Measurements from ENCODE around the gene RPP25L. TPM values are rescaled to one million over a fixed set of nuclear protein-coding genes. Genes with fewer than 3 reads are reported as not detected.

Gene RPP25L
- total RNA-seq, 5 donors from 2014 or later (not counting 1 experiment from before 2014, with no cell fraction given), result 9.3 to 28.6 (median 22.5) TPM

DNA sequence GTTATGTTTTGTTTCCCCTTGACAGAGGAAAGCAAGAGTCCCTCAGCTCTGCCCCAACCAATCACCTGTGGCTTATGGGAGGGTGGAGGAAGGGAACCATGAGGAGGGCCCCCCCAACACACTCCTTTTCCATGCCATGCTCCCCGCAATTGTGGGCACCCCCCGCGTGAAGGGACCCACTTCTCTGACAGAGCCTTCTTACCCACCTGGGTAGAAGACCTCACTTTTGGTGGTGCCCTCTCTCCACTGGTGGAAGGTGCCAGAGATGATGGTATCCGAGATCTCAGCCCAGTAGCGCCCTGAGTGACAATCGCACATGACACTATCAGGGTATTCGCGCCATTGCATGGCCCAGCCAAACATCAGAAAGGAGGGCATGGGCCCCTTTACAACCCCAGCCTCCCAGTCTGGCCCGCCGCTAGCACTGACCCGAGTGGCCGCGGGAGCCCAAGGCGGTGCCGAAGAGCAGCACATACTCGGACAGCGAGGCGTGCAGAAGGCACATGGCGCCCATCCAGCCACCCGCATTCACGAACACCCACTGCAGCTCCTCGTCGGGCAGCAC, 25.0 kb upstream of the RPP25L start:
- peaks cover 29 to 42% (median 30%) of the 10 kb centered on the region in 3 donors for H3K4me1 Mint-ChIP-seq
- peak overlapping the region; percentile 36 for H3K27ac ChIP-seq (ENCODE audit: low read length)
- 3% methylated on average over 18 of the region's 23 CpGs for WGBS (ENCODE audit: insufficient coverage)
- DNase-seq, result no peak
- peaks cover 13 to 40% of the 10 kb centered on the region in 2 experiments for H3K4me1 ChIP-seq (ENCODE audit: control insufficient read depth in 1 of 2, extremely low read depth in 1 of 2, insufficient read depth in 2 of 2, low read length in 2 of 2)
- no peaks in the 10 kb centered on the region for H3K9me3 ChIP-seq
- peak overlapping the region; percentile 87 to 90 (median 89) for H3K4me3 Mint-ChIP-seq
- peaks cover 3 to 9% of the 10 kb centered on the region in 2 donors for H3K36me3 ChIP-seq (ENCODE audit: control insufficient read depth in 2 of 2, extremely low read depth in 1 of 2, insufficient read depth in 1 of 2, low read length in 1 of 2)
- peak overlapping the region; percentile 64 to 86 for H3K4me3 ChIP-seq (ENCODE audit: control insufficient read depth in 1 of 2, extremely low read depth in 1 of 2, low read length in 1 of 2)
- no peaks in the 10 kb centered on the region for H3K9me3 Mint-ChIP-seq
- ChIA-PET POLR2A (interaction anchor here (0.6 to 2.1 kb wide), 4 partner anchors 17 to 84 kb away, joined by 3 to 10 read pairs (median 6); partner anchors contain the start of gene DCTN3 (in 1 of the 2)), CTCF (interaction anchor here in 1 of 2 donors (0.8 to 2.9 kb wide), 7 partner anchors 10 to 65 kb away, joined by 3 to 35 read pairs (median 7); partner anchors contain the start of genes CCL27 and GALT)
- no peaks in the 10 kb centered on the region for H3K27me3 Mint-ChIP-seq
- no peaks in the 10 kb centered on the region for H3K27me3 ChIP-seq (replicated peaks in 1 of 2; ENCODE audit: control insufficient read depth in 2 of 2, extremely low read depth in 1 of 2, insufficient read depth in 2 of 2, low read length in 1 of 2)
- peaks cover 8% of the 10 kb centered on the region for H3K36me3 Mint-ChIP-seq
- ATAC-seq (replicated peaks in 1 of 4), result peak in 1 of 4 experiments; percentile 17
- peak overlapping the region; percentile 87 to 89 for H3K27ac Mint-ChIP-seq

DNA sequence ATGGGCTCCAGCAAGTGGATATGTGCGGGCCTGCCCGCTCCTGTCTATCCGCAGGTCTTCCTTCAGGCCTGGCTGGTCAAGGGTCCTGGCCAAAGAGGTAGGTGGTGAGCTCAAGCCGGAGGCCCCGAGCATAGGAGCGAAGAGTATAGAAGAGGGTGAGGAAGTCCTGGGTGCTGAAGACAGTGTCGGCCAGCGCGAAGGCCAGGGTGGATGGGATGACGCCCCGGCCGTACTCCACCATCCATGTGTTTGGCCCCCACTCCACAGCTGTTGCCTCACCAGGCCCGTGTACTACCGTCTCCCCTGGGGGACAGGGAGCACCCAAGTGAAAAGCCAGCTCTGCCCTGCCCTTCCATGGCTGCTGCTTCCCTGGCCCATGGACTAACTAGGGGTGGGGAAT, 23.7 kb upstream of the RPP25L start:
- Mint-ChIP-seq H3K27ac (no peak overlapping the region), H3K4me1 (peaks cover 29 to 42% (median 30%) of the 10 kb centered on the region in 3 donors)
- 100% methylated on average over 3 of the region's 14 CpGs for WGBS (ENCODE audit: insufficient coverage)

DNA sequence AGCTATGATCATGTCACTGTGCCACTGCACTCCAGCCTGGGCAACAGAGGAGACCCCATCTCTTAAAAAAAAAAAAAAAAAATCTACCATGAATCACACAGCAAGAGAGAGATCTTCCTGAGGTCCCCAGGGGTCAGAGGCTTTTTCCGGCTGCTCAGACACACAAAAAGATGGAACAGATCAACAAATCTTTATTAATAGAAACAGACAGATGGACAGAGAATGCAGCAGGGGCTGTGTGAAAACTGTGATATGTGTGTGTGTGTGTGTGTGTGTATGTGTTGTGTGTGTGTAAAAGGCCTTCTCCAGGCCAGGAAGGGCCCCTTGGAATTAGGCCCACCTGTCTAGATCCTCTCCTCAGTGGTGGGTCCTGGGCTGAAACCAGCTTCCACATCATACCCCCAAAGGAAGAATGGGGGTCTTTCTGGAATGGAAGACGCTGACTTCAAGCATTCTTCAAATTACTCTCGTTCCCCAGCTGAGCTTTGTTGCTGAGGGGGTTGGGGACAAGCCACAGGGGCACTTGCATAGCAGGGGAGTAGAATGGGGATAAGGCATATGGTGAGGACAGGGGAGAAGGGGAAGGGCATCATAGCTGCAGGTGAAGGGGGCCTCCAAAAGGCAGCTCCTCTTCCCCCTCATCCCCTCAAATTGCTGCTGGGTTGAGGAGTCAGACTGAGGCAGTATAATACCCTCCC, 22.8 kb upstream of the RPP25L start:
- Mint-ChIP-seq H3K4me3 (peak overlapping the region in 1 of 3 donors; percentile 31), H3K9me3 (no peaks in the 10 kb centered on the region), H3K4me1 (peaks cover 29 to 45% (median 32%) of the 10 kb centered on the region in 3 donors), H3K36me3 (peaks cover 8% of the 10 kb centered on the region), H3K27ac (no peak overlapping the region), H3K27me3 (peaks cover 9% of the 10 kb centered on the region in 2 donors)
- Histone ChIP-seq H3K4me3 (ENCODE audit: control insufficient read depth in 1 of 2, extremely low read depth in 1 of 2, low read length in 1 of 2) (no peak overlapping the region), H3K27me3 (replicated peaks in 1 of 2; ENCODE audit: control insufficient read depth in 2 of 2, extremely low read depth in 1 of 2, insufficient read depth in 2 of 2, low read length in 1 of 2) (peaks cover 3 to 12% of the 10 kb centered on the region in 2 experiments), H3K27ac (ENCODE audit: low read length) (no peak overlapping the region), H3K4me1 (ENCODE audit: control insufficient read depth in 1 of 2, extremely low read depth in 1 of 2, insufficient read depth in 2 of 2, low read length in 2 of 2) (peaks cover 13 to 40% of the 10 kb centered on the region in 2 experiments), H3K36me3 (ENCODE audit: control insufficient read depth in 2 of 2, extremely low read depth in 1 of 2, insufficient read depth in 1 of 2, low read length in 1 of 2) (peaks cover 3 to 9% of the 10 kb centered on the region in 2 donors), H3K9me3 (no peaks in the 10 kb centered on the region)
- WGBS (ENCODE audit: insufficient coverage), result no CpG with 5 or more reads among the region's 3 CpGs
- ChIA-PET POLR2A (interaction anchor here (0.6 to 1.7 kb wide), 2 partner anchors 14 to 260 kb away, joined by 3 to 6 read pairs; partner anchors contain the start of gene DCTN3 (in 1 of the 2)), CTCF (interaction anchor here (0.6 to 4.4 kb wide), 25 partner anchors 8 to 261 kb away, joined by 3 to 31 read pairs (median 5); partner anchors contain the start of genes DCTN3 (in 2 of the 2), GALT (in 2 of the 2), RPP25L (in 2 of the 2) and IL11RA (in 1 of the 2))
- ATAC-seq (replicated peaks in 1 of 4), result no peak
- DNase-seq, result no peak

More for the DNA sequence above, 23.7 kb upstream of the RPP25L start:
- DNase-seq (no peak), ATAC-seq (replicated peaks in 1 of 4) (no peak)
- peaks cover 3 to 9% of the 10 kb centered on the region in 2 donors for H3K36me3 ChIP-seq (ENCODE audit: control insufficient read depth in 2 of 2, extremely low read depth in 1 of 2, insufficient read depth in 1 of 2, low read length in 1 of 2)
- POLR2A ChIA-PET, result no interaction called here
- H3K27ac ChIP-seq (ENCODE audit: low read length), result no peak overlapping the region
- H3K9me3 Mint-ChIP-seq, result no peaks in the 10 kb centered on the region
- no peak overlapping the region for H3K4me3 ChIP-seq (ENCODE audit: control insufficient read depth in 1 of 2, extremely low read depth in 1 of 2, low read length in 1 of 2)
- peaks cover under 1% of the 10 kb centered on the region in 2 donors for H3K27me3 Mint-ChIP-seq
- peaks cover 13 to 40% of the 10 kb centered on the region in 2 experiments for H3K4me1 ChIP-seq (ENCODE audit: control insufficient read depth in 1 of 2, extremely low read depth in 1 of 2, insufficient read depth in 2 of 2, low read length in 2 of 2)
- H3K27me3 ChIP-seq (replicated peaks in 1 of 2; ENCODE audit: control insufficient read depth in 2 of 2, extremely low read depth in 1 of 2, insufficient read depth in 2 of 2, low read length in 1 of 2), result peaks cover 0 to 4% of the 10 kb centered on the region in 2 experiments
- CTCF ChIA-PET, result interaction anchor here (0.6 to 4.4 kb wide), 13 partner anchors 9 to 583 kb away, joined by 3 to 31 read pairs (median 8); partner anchors contain the start of genes RPP25L (in 2 of the 2) and DCTN3 (in 1 of the 2)
- H3K4me3 Mint-ChIP-seq, result peak overlapping the region; percentile 43 to 89 (median 58)
- no peaks in the 10 kb centered on the region for H3K9me3 ChIP-seq
- H3K36me3 Mint-ChIP-seq, result peaks cover 8% of the 10 kb centered on the region

DNA sequence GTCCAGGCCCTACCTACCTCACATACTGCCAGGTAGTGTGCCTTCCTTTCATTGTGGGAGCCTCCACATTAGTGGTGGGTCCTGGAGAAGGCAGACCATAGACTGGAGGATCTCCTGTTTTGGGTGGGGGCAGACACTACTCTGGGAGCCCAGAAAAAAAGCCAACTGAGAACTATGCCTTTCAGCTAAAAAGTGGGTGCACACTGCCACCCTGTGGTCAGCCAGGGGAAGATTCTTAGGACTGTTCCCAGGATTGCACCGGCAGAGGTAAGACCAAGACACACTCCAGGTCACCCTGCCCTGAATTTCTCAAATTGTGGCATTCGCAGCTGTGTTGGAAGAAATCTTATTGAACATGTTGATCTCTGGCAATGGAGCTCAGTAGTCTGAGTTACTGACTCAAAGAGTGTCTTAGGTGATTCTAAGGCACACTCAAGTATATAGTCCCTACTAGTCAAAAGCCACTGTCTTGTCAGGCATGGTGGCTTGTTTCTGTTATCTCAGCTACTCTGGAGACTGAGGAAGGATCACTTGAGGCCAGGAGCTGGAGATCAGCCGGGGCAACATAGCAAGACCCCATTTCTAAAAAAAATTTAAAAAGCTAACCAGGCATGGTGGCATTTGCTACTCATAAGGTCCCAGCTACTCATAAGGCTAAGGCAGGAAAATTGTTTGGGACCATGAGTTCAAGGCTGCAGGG, 22.1 kb upstream of the RPP25L start:
- H3K27ac Mint-ChIP-seq, result no peak overlapping the region
- no peak overlapping the region for H3K27ac ChIP-seq (ENCODE audit: low read length)
- peaks cover 8% of the 10 kb centered on the region for H3K36me3 Mint-ChIP-seq
- H3K27me3 Mint-ChIP-seq, result peaks cover 16% of the 10 kb centered on the region in 2 donors
- no peak overlapping the region for H3K4me3 ChIP-seq (ENCODE audit: control insufficient read depth in 1 of 2, extremely low read depth in 1 of 2, low read length in 1 of 2)
- no peaks in the 10 kb centered on the region for H3K9me3 Mint-ChIP-seq
- H3K4me1 ChIP-seq (ENCODE audit: control insufficient read depth in 1 of 2, extremely low read depth in 1 of 2, insufficient read depth in 2 of 2, low read length in 2 of 2), result peaks cover 13 to 46% of the 10 kb centered on the region in 2 experiments
- peaks cover 3 to 9% of the 10 kb centered on the region in 2 donors for H3K36me3 ChIP-seq (ENCODE audit: control insufficient read depth in 2 of 2, extremely low read depth in 1 of 2, insufficient read depth in 1 of 2, low read length in 1 of 2)
- ATAC-seq (replicated peaks in 1 of 4) (peak in 3 of 4 experiments; percentile 11 to 28 (median 20)), DNase-seq (peak; percentile 38 to 85 (median 68))
- H3K27me3 ChIP-seq (replicated peaks in 1 of 2; ENCODE audit: control insufficient read depth in 2 of 2, extremely low read depth in 1 of 2, insufficient read depth in 2 of 2, low read length in 1 of 2), result peaks cover 7 to 19% of the 10 kb centered on the region in 2 experiments
- peak overlapping the region in 1 of 3 donors; percentile 4 for H3K4me3 Mint-ChIP-seq
- POLR2A ChIA-PET, result interaction anchor here (0.6 to 1.7 kb wide), 2 partner anchors 14 to 260 kb away, joined by 3 to 6 read pairs; partner anchors contain the start of gene DCTN3 (in 1 of the 2)
- H3K9me3 ChIP-seq, result no peaks in the 10 kb centered on the region
- H3K4me1 Mint-ChIP-seq, result peaks cover 34 to 49% (median 39%) of the 10 kb centered on the region in 3 donors
- CTCF ChIA-PET, result interaction anchor here (0.6 to 4.4 kb wide), 23 partner anchors 9 to 436 kb away, joined by 3 to 31 read pairs (median 7); partner anchors contain the start of genes DCTN3 (in 2 of the 2), GALT (in 2 of the 2), RPP25L (in 2 of the 2) and IL11RA (in 1 of the 2)
- WGBS (ENCODE audit: insufficient coverage), result 30% methylated on average over 2 of the region's 3 CpGs

DNA sequence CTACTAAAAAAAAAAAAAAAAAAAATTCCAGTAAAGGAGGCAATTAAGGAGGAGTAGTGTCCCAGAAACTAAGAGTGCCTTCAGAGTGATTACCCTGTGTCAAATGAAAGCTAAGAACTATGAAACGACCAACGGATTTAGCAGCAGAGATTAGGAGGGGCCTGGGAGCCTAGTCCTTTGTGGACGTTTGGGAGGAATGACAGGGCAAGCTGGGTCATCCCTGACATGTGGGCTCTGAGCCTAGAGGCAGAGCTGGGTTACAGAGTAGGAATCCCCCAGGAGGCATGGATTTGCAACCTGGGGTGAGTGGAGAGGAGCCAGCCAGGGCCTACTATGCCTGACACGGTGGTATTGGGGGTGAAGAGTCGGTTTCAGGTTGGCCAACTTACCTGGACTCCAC, 21.3 kb upstream of the RPP25L start:
- Mint-ChIP-seq H3K4me1 (peaks cover 33 to 46% (median 37%) of the 10 kb centered on the region in 3 donors), H3K4me3 (no peak overlapping the region), H3K27ac (no peak overlapping the region), H3K27me3 (peaks cover 21 to 22% of the 10 kb centered on the region in 2 donors), H3K36me3 (peaks cover 8% of the 10 kb centered on the region), H3K9me3 (no peaks in the 10 kb centered on the region)
- Histone ChIP-seq H3K4me3 (ENCODE audit: control insufficient read depth in 1 of 2, extremely low read depth in 1 of 2, low read length in 1 of 2) (no peak overlapping the region), H3K4me1 (ENCODE audit: control insufficient read depth in 1 of 2, extremely low read depth in 1 of 2, insufficient read depth in 2 of 2, low read length in 2 of 2) (peaks cover 14 to 46% of the 10 kb centered on the region in 2 experiments), H3K27ac (ENCODE audit: low read length) (no peak overlapping the region), H3K36me3 (ENCODE audit: control insufficient read depth in 2 of 2, extremely low read depth in 1 of 2, insufficient read depth in 1 of 2, low read length in 1 of 2) (peaks cover 3 to 9% of the 10 kb centered on the region in 2 donors), H3K27me3 (replicated peaks in 1 of 2; ENCODE audit: control insufficient read depth in 2 of 2, extremely low read depth in 1 of 2, insufficient read depth in 2 of 2, low read length in 1 of 2) (peaks cover 10 to 25% of the 10 kb centered on the region in 2 experiments), H3K9me3 (no peaks in the 10 kb centered on the region)
- ChIA-PET POLR2A (interaction anchor here in 1 of 2 donors (1.7 kb wide), 1 partner anchor 13 kb away, joined by 6 read pairs; the partner anchor contains the start of gene DCTN3), CTCF (interaction anchor here (0.6 to 4.4 kb wide), 18 partner anchors 8 to 302 kb away, joined by 3 to 31 read pairs (median 6); partner anchors contain the start of genes DCTN3 (in 2 of the 2), GALT (in 2 of the 2), RPP25L (in 2 of the 2) and IL11RA (in 1 of the 2))
- ATAC-seq (replicated peaks in 1 of 4) (no peak), DNase-seq (no peak)
- WGBS (ENCODE audit: insufficient coverage), result 87% methylated on average over 3 of the region's 5 CpGs

Data from T-cell (primary cell).